Measurements from ENCODE around the gene CDK9.
"Not testable (repeated sequence)": the region's sequence is repeated elsewhere in the genome, so short reads cannot be mapped to it uniquely, and the experiment has no call there.

The CDK9 gene

GRCh38 chr9:127828262-127829031 lies 42.6 kb downstream of the CDK9 start:
- DNase-seq, result no peak

GRCh38 chr9:127829205-127829906 lies 43.5 kb downstream of the CDK9 start:
- no peak for DNase-seq

- no peak for DNase-seq
These were observed 46.4 kb downstream of the CDK9 start for GRCh38 chr9:127832248-127832647.

- DNase-seq, result no peak
These were observed 47.7 kb downstream of the CDK9 start for GRCh38 chr9:127833555-127833954.

GRCh38 chr9:127835991-127836516 lies 50.2 kb downstream of the CDK9 start:
- DNase-seq, result no peak

GRCh38 chr9:127836561-127836960 lies 50.7 kb downstream of the CDK9 start:
- not testable (repeated sequence) for DNase-seq

GRCh38 chr9:127837346-127837745 lies 51.5 kb downstream of the CDK9 start:
- DNase-seq, result no peak

GRCh38 chr9:127838375-127839078 lies 52.7 kb downstream of the CDK9 start:
- DNase-seq, result no peak
